ENCODE results near the gene RAD54L2.
A peak's percentile ranks its signal among the peaks of the same experiment; 100 is the strongest.
"Not testable (repeated sequence)": the region's sequence is repeated elsewhere in the genome, so short reads cannot be mapped to it uniquely, and the experiment has no call there.

The RAD54L2 gene, protein sequence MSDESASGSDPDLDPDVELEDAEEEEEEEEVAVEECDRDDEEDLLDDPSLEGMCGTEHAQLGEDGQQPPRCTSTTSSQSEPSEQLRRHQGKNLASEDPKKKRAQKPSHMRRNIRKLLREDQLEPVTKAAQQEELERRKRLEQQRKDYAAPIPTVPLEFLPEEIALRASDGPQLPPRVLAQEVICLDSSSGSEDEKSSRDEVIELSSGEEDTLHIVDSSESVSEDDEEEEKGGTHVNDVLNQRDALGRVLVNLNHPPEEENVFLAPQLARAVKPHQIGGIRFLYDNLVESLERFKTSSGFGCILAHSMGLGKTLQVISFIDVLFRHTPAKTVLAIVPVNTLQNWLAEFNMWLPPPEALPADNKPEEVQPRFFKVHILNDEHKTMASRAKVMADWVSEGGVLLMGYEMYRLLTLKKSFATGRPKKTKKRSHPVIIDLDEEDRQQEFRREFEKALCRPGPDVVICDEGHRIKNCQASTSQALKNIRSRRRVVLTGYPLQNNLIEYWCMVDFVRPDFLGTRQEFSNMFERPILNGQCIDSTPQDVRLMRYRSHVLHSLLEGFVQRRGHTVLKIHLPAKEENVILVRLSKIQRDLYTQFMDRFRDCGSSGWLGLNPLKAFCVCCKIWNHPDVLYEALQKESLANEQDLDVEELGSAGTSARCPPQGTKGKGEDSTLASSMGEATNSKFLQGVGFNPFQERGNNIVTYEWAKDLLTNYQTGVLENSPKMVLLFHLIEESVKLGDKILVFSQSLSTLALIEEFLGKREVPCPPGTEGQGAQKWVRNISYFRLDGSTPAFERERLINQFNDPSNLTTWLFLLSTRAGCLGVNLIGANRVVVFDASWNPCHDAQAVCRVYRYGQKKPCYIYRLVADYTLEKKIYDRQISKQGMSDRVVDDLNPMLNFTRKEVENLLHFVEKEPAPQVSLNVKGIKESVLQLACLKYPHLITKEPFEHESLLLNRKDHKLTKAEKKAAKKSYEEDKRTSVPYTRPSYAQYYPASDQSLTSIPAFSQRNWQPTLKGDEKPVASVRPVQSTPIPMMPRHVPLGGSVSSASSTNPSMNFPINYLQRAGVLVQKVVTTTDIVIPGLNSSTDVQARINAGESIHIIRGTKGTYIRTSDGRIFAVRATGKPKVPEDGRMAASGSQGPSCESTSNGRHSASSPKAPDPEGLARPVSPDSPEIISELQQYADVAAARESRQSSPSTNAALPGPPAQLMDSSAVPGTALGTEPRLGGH (N-terminal part only)

GRCh38 chr3:51538459-51539290 lies at the start of gene RAD54L2:
Gene RAD54L2, plus strand, starts transcription at chr3:51538719. Its CDS starts 51,702 bp downstream, at chr3:51590421.
- DNase-seq (ENCODE audit: low spot score), result peak; percentile 85

DNA sequence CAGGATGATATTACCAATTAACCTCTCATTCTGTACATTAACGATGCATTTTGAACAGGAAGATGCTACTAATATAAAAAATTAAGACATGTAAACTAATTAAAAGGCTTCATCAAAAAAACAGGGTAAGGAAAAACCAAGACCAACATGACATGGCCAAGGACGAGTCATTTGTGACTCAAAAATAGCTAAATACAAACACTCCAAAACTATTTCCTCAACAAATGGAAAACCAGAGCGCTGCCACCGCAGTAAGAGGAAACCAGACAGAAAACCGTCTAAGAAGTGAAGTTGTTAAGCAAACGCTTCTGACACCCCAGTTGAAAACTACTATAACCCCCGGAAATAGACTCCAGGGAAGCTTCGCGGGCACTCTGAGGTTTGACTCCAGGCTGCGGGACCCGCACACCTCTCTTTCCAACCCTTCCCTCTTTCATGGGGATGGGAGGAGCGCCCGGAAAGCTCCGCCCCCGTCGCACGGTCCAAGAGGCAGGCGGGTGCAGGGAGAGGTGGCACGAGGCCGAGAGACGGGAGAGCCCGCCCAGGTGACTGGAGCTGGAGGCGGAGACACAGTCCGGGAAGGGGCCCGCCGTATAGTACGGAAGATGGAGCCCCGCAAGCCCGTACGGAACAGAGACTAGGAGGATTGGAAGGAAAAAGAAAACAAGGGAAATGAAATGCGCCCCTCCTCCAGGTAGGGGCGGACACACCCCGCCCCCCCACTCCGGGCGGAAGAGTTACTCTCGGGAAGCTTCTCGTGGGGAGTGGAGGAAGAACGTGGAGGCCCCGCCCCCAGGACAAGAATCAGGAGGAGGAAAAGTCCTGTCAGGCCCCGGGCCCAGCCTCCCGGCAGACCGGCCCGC lies 39.4 kb upstream of the RAD54L2 start:
- peak; percentile 93 for DNase-seq (ENCODE audit: low spot score)

GRCh38 chr3:51500632-51501131 lies 37.8 kb upstream of the RAD54L2 start:
- DNase-seq (ENCODE audit: low spot score), result no peak

- peak; percentile 81 for DNase-seq (ENCODE audit: low spot score)
Measured at GRCh38 chr3:51501833-51502561, 36.5 kb upstream of the RAD54L2 start.

DNA sequence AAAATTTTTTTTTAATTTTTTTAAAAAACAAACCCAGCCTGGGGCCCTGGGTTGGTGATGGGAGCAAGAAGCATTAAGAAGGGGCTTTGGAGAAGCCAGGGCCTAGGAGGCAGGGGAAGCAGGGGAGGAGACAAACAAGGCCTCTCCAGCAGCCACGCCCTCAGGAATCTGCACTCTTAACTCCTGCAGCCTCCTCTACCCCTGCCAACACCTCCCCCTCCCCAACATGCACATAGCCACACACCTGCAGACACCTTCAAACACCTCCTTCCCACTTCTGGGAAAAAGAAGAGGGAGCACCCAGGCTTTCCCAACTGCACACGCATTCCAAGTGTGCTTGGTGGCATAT lies 36.0 kb upstream of the RAD54L2 start:
- DNase-seq (ENCODE audit: low spot score), result no peak

- no peak for DNase-seq (ENCODE audit: low spot score)
Measured at GRCh38 chr3:51503007-51503406, 35.5 kb upstream of the RAD54L2 start.

DNA sequence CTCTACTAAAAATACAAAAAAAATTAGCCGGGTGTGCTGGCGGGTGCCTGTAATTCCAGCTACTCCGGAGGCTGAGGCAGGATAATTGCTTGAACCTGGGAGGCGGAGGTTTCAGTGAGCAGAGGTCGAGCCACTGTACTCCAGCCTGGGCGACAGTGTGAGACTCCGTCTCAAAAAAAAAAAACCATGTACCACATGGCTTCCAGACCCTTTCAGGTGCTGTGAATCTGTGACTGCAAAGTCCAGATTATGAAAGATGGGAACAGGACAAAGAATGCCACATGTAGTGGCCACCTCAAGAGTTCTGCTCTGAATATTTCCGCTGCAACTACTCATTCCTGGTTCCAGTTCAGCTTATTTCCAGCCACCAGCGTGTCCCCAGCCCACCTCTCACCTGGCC lies 30.3 kb upstream of the RAD54L2 start:
- no peak for DNase-seq (ENCODE audit: low spot score)

- DNase-seq (ENCODE audit: low spot score), result peak; percentile 19
Measured at GRCh38 chr3:51510996-51511395, 27.5 kb upstream of the RAD54L2 start.

DNA sequence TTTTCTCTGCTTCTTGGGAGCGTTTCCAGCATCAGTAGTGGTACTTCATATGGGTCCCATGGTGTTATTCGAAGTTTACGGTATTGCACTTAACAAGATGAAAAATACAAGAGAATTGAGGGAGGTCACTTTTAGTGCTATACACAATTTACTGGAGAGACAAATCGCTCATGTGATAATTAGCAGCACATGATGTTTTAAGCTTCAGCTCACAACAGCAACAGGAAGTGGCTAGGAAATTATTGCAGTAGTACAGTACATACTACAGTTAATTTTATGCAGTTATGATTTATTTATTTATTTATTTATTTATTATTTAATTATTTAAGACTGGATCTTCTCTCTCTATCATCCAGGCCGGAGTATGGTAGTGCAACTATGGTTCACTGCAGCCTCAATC lies 24.3 kb upstream of the RAD54L2 start:
- no peak for DNase-seq (ENCODE audit: low spot score)

DNA sequence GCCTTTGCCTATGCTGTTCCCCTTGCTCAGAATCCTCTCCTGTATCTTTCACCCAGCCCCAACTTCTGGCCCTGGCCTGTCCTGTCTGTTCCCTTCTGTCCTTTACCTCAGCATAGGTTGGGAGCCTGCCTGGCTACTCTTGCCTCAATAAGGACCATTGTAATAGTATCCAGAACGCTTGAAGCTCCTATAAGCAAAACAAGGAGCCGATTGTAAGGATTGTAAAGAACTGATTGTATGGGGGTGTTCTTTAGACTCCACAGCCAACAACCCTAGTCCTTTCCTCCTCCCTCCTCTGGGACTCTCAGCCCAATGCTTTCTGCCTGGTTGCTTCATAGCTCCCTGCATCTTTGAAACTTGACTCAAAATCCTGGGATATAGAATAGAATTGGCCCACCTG lies 18.7 kb upstream of the RAD54L2 start:
- DNase-seq (ENCODE audit: low spot score), result no peak

DNA sequence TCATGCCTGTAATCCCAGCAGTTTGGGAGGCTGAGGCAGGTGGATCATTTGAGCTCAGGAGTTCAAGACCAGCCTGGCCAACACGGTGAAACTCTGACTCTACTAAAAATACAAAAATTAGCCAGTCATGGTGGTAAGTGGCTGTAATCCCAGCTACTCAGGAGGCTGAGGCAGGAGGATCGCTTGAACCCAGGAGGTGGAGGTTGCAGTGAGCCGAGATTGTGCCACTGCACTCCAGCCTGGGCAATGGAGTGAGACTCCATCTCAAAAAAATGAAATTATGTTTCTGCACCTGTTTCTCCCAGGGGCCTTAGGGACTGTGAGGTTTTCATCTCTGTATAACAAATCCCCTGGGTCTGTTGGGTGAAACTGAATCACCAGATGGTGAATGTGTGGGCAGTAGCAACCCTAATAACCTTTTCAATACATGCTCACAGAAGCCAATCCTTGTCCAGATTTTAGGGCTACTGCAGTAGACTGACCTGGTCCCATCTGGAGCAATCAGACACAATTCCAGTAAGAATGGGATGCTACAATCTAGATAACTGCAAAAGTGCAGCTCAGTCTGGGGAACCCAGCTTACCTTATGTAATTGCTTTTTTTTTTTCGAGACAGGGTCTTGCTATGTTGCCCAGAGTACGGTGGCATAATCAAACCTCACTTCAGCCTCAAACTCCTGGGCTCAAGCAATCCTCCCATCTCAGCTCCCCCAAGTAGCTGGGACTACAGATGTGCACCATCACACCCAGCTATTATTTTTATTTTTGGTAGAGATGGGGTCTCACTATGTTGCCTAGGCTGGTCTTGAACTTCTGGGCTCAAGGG lies 17.4 kb upstream of the RAD54L2 start:
- not testable (repeated sequence) for DNase-seq (ENCODE audit: low spot score)

DNA sequence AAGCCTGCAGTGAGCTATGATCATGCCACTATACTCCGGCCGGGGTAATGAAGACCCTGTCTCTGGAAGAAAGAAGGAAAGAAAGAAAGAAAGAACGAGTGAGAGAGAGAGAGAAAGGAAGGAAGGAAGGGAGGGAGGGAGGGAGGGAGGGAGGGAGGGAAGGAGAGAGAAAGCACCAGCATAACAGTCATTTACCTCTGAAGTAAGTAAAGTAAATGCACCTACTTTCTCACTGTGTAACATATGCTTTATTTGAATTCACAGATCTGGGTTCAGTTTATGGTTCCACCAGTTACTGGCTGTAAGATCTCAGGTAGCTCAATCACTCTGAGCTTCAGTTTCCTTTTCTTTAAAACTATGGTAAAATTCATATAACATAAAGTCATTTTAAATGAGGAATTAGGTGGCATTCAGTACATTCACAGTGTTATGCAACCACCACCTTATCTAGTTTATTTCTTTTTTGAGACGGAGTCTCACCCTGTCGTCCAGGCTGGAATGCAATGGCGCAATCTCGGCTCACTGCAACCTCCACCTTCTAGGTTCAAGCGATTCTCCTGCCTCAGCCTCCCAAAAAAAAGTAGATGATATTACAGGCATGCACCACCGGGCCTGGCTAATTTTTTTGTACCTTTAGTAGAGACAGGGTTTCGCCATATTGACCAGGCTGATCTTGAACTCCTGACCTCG lies 16.1 kb upstream of the RAD54L2 start:
- DNase-seq (ENCODE audit: low spot score), result no peak

- DNase-seq (ENCODE audit: low spot score), result not testable (repeated sequence)
Measured at GRCh38 chr3:51524874-51525273, 13.6 kb upstream of the RAD54L2 start.

GRCh38 chr3:51530485-51530884 lies 8.0 kb upstream of the RAD54L2 start:
- no peak for DNase-seq (ENCODE audit: low spot score)

GRCh38 chr3:51535146-51536019 lies 3.1 kb upstream of the RAD54L2 start:
- no peak for DNase-seq (ENCODE audit: low spot score)

DNA sequence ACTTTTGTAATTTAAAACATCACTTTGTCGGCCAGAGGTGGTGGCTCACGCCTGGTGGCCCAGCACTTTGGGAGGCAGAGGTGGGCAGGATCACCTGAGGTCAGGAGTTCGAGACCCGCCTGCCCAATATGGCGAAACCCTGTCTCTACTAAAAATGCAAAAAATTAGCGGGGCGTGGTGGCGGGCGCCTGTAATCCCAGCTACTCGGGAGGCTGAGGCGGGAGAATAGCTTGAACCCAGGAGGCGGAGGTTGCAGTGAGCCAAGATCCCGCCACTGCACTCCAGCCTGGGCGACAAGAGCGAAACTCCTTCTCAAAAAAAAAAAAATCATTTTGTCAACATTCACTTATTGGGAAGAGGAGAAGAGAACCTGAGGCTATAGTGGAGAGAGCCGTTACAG lies 888 bp upstream of the RAD54L2 start:
- DNase-seq (ENCODE audit: low spot score), result not testable (repeated sequence)

GRCh38 chr3:51538115-51538458 lies 432 bp upstream of the RAD54L2 start:
- DNase-seq (ENCODE audit: low spot score), result no peak

All from LoVo (cell line).